Ecto neural progenitor cell (in vitro differentiated cells): Measurements from ENCODE around the gene MUSK.
"Not testable (repeated sequence)": the region's sequence is repeated elsewhere in the genome, so short reads cannot be mapped to it uniquely, and the experiment has no call there.

Experiments
- DNase-seq: peaks from one replicate; pipeline ENCODE4 v3.0.0-alpha.2; 2018; ENCODE audit warnings: low spot score

Gene MUSK

GRCh38 chr9:110695846-110696245, 27.3 kb downstream of the MUSK start:
- not testable (repeated sequence) for DNase-seq

- no peak for DNase-seq
Observed at GRCh38 chr9:110700953-110701352, 32.4 kb downstream of the MUSK start.

GRCh38 chr9:110703669-110704068, 35.1 kb downstream of the MUSK start:
- DNase-seq, result no peak

DNA sequence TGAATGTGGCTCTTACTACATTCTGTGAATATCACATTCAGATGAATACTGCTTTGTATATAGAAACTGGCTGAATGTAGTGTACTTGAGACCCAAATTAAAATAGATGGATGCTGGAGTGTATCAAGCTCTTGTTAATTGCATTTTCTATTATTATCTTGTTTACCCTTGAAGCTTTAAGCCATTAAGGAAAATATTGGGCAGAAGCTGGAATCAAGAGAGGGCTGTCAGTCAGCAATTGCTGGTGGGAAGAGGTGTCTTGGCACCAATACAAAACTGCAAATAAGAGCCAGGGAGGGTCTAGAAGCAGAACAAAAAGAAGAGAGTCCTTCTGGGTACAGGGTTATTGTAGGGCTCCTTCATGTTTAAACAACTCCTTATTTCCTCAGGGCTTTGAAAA, 38.8 kb downstream of the MUSK start:
- DNase-seq, result no peak

GRCh38 chr9:110710420-110710819, 41.8 kb downstream of the MUSK start:
- DNase-seq, result no peak

- no peak for DNase-seq
Observed at GRCh38 chr9:110712955-110713354, 44.4 kb downstream of the MUSK start.

DNA sequence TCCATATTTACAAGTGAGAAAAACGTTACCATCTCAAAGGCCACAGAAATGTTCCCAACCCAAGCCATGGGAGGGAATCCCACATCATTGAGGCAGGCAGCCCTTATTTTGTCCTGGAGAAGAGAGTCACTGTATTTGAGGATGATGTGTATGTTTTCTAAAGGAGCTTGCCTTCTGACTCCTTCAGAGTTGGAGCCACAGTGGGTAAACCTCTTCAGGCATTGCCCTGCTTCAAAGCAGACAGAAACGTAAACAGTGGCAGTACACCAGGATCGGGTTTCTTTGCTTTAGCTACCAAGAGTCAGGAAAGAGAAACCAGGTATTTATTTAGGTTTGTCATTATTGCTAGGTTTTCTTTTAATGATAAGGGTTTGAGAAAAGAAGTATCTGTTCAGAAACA, 45.7 kb downstream of the MUSK start:
- no peak for DNase-seq

- DNase-seq, result no peak
Observed at GRCh38 chr9:110728058-110728457, 59.5 kb downstream of the MUSK start.

DNA sequence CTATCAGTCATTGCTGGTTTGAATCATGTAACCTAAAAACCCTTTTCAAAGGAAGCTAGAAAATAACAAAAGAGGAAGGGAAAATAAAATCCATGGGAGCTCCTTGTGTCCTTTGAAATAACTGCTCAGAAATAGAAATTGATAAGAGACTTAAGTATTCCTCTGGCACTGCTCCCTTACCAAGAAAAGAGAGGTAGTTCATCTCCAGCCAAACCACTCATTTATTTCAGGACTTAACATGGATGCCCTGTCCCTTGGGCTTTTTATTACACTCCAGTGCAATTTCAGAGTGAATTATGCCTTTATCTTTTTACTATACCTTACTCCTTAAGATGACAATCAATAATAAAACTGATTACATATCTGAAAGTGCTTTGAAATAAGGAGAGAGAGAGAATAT, 61.0 kb downstream of the MUSK start:
- no peak for DNase-seq

DNA sequence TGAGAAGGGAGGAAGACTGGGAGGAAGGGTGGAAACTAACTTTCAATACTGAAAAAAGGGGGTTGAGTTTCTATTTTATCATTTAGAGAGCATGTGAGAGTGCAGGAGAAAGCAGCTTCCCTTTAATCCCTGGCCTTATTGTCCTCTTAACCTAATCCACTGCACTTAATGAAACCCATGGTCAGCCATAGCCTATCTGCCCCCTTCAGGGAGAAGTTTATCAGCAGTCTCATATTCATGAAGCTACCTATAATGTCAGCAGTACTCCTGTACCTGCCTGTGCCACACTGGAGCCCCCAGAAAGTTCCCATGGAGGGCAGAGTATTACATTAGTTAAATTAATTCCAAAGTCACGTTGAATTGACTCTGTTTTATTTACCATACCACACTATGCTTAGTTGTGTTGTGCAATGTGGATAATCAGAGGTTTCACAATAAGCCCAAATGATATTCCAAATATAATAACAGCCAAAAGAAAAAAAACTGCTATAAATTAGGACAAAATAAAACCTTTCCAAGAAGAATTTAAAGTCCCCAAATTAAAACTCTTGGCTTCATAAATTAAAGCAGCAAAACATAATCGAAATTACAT, 62.9 kb downstream of the MUSK start:
- no peak for DNase-seq

GRCh38 chr9:110738982-110739381, 70.4 kb downstream of the MUSK start:
- DNase-seq, result no peak

GRCh38 chr9:110742741-110743371, 74.3 kb downstream of the MUSK start:
- no peak for DNase-seq

DNA sequence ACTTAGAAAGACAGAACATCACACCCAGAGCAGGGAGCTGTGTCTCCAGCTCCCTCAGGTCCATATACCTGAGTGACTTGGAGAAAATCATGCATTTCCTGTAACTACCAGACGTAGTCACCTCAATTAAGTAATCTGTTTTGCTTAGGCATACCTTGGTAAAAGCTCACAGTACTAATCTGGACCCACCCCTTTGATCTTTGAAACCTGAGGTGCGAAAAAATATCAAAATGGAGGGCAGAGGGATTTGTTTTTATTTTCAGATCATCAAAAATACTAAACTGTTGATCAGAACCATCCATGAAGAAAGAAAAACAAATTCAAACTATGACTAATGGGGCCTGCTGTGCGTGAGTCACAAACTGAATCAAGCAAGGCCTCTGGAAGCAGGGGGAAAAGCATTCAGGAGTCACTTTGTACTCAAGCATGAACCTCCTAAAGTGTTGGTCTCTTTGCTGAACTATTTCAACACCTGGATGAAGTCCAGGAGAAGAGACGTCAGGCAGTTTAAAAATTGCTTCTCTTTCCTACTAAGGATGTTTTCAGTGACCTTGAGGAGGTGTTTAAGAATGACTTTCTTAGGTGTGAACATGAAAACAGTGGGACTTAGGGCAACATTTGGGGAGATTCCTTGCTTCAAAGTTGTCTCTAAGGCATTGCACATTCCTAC, 76.3 kb downstream of the MUSK start:
- no peak for DNase-seq

- no peak for DNase-seq
Observed at GRCh38 chr9:110745676-110746075, 77.1 kb downstream of the MUSK start.

- no peak for DNase-seq
Observed at GRCh38 chr9:110746211-110746930, 77.8 kb downstream of the MUSK start.

DNA sequence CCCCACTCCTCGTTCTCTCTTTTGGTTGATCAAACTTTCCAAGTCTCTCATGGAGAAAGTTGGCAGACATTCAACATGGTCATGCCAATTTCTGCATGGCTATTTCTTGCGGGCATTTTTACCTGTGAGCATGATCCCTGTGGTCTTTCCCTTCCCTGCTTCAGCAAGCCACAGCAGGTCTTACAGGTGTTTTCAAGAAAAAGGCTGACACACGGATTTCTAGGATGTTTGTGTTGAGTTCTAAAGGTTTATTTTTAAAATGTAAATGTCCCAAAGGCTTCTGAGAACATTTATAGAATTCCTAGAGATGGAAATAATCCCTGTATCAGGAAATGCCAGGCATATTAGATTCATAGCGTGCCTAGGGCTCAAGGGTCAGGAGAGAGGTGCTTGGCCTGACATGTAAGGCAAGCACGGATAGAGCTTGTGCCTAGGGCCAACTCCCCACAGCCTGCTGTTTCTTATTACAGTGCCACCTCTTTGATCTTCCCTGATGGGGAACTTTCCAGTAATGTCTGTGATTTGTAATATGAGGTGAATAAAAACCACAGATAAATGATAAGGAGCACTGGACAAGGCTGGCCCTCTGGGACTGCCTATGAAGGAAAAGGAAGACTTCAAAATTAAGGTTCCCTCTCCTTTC, 79.8 kb downstream of the MUSK start:
- no peak for DNase-seq

- DNase-seq, result no peak
Observed at GRCh38 chr9:110750272-110750671, 81.7 kb downstream of the MUSK start.

DNA sequence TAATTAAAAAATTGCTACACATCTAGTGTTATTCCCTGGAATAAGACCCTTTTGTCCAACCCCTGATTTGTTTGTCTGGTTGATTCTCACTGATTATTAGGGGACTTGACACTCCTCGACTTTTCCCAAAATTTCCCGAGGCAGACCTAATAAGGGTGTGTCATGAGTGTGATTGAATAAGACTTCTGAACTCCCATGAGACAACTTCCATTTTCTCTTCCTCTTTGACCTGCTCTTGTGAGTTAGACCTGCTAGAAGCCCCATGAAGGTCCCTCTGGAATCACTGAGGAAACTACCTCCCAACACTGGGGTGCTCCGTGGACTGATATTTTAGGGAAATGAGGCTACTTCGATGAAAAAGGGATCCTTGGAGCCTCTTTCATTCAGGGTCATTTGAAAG, 83.4 kb downstream of the MUSK start:
- no peak for DNase-seq

DNA sequence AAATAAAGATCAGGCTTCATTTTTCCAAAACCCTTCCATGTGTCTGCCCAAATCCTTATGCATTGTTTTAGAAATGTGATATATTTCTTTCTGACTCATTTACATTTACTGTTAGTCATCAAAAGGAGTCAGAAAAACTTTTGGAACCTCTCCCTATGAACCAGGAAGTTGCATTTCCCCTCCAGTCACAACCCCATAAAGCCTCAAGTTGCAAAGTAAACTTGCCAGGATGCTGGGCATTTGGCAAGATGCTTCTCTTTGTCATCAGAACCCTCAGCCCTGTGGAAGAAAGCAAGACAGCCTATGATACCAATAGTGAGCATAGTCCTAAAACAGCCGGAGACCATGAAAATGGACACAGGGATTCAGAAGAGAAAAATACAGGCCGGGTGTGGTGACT, 84.2 kb downstream of the MUSK start:
- no peak for DNase-seq

DNA sequence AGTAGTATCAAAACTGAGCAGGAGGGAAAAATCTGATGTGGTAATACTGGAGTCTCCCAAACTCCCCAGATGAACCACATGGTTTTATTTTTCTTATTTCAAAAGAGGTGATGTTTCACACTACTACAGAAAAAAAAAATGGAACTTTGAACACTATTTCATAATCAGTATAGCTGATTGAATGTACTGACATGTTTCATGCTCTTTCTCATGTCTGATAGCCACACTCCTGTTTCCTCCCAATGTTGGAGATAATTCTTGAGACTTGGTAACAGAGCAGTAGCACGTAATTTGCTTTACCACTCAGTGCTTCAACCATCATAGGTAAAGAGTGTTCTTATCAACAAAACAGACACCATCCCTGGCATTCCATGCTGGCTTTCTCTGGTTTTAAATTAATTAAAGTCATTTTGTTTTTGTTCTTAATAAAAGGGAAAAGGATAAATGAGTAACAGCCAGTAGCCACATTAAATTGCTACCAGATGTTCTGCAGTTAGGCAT, 85.2 kb downstream of the MUSK start:
- DNase-seq, result no peak

GRCh38 chr9:110755179-110755578, 86.6 kb downstream of the MUSK start:
- DNase-seq, result no peak

- DNase-seq, result no peak
Observed at GRCh38 chr9:110758201-110758600, 89.6 kb downstream of the MUSK start.
